ENCODE measurements around the gene GOLGA6C. TPM values are rescaled to one million over a fixed set of nuclear protein-coding genes. Genes with fewer than 3 reads are reported as not detected.
"Not testable (repeated sequence)": the region's sequence is repeated elsewhere in the genome, so short reads cannot be mapped to it uniquely, and the experiment has no call there.

Gene GOLGA6C
- total and polyA plus RNA-seq, 2 donors (not counting 1 experiment from before 2014, with no cell fraction given) = not detected

DNA sequence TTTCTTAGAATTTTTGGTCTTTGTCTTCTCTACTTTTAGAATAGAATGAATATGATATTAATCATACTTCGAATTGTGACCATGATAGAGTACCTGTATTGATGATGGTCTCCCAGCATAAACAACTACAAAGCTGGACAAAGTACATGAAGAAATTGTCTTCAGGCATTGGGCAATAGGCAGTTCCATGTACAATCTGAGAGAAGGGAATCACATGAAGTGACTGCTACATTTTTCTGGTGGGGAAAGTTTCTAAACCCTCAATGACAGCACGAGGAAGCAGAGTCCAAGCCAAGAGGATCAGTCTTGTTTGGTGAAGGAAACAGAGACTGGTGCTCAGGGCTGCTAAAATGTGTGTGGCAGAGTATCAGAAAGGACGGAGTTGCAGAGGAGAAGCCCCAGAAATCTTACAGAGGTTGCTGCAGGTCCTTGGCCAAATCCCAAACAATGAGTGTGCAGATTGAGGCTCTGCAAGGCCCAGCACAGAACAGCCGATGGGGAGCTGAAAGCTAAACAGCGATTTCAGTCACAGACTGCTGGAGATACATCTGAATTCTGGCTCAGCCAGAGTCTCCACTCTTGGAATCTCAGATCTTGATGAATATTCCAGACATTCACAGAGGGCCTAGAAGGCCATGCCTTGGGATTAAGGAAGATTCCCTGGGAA lies 61.2 kb downstream of the GOLGA6C start:
- ATAC-seq (ENCODE audit: low read depth); H3K27ac Mint-ChIP-seq; POLR2A ChIA-PET: not testable (repeated sequence)

More for the DNA sequence above, 61.2 kb downstream of the GOLGA6C start:
- H3K4me1 ChIP-seq (ENCODE audit: control insufficient read depth in 2 of 2, insufficient read depth in 2 of 2, low read length in 2 of 2); H2AFZ ChIP-seq (ENCODE audit: insufficient read depth, low read depth, low read length, poor library complexity, severe bottlenecking); H4K20me1 ChIP-seq (ENCODE audit: control insufficient read depth, insufficient read depth, low read length, poor library complexity, severe bottlenecking); H3K9me3 ChIP-seq (ENCODE audit: control extremely low read depth in 1 of 3, control insufficient read depth in 2 of 3, insufficient read depth in 1 of 3, low read length in 2 of 3); H3K27ac ChIP-seq (ENCODE audit: low read length in 2 of 2); H3K4me2 ChIP-seq (replicated peaks; ENCODE audit: low read depth, low read length, poor library complexity, severe bottlenecking); H3K27me3 ChIP-seq (replicated peaks in 1 of 4; ENCODE audit: control extremely low read depth in 1 of 4, control insufficient read depth in 3 of 4, insufficient read depth in 4 of 4, low read length in 3 of 4); H3K9me3 Mint-ChIP-seq (ENCODE audit: insufficient read depth); H3K4me1 Mint-ChIP-seq; DNase-seq; H3K9ac ChIP-seq (ENCODE audit: low read length); intact Hi-C loops (cut with micrococcal nuclease); H3K36me3 ChIP-seq (replicated peaks in 1 of 2; ENCODE audit: control extremely low read depth in 1 of 2, control insufficient read depth in 1 of 2, extremely low read depth in 1 of 2, insufficient read depth in 2 of 2, low read length in 1 of 2); H3K4me3 Mint-ChIP-seq; CTCF ChIA-PET; H3K79me2 ChIP-seq (ENCODE audit: control insufficient read depth, insufficient read depth, low read length); H3K4me3 ChIP-seq (ENCODE audit: control extremely low read depth in 1 of 5, extremely low read depth in 1 of 5, insufficient read depth in 1 of 5, low read depth in 2 of 5, low read length in 4 of 5): not testable (repeated sequence)
- peaks cover 15% of the 10 kb centered on the region for H3K27me3 Mint-ChIP-seq
- 91% methylated on average over 4 of the region's 5 CpGs for WGBS (ENCODE audit: insufficient coverage)

Small RNA genes lying within 50 kb of the gene (small RNA-seq; reads per million reads assigned to genes)
- gene AC068338.1 (ENCODE audit: insufficient read length, low read depth, low replicate concordance) (not detected), gene RN7SL327P (ENCODE audit: insufficient read length, low read depth, low replicate concordance) (not detected), gene RN7SL489P (ENCODE audit: insufficient read length, low read depth, low replicate concordance) (not detected)

Other genes with a start within 250 kb of the GOLGA6C start
- 14.8 and 15.1 TPM in 2 replicates for gene PPCDC, start 234.7 kb upstream of the GOLGA6C start, total RNA-seq
- 7.9 and 19.7 TPM in 2 replicates for gene PPCDC, start 234.7 kb upstream of the GOLGA6C start, polyA plus RNA-seq
- gene C15orf39, start 56.5 kb upstream of the GOLGA6C start, total RNA-seq = 72.1 and 72.7 TPM in 2 replicates
- gene C15orf39, start 56.5 kb upstream of the GOLGA6C start, polyA plus RNA-seq = 12.4 and 15.1 TPM in 2 replicates
- not detected in 2 replicates for gene GOLGA6D, start 24.5 kb downstream of the GOLGA6C start, total RNA-seq
- gene GOLGA6D, start 24.5 kb downstream of the GOLGA6C start, polyA plus RNA-seq = 0.04 TPM in 1 of 2 replicates, not detected in the other
- gene COMMD4, start 77.7 kb downstream of the GOLGA6C start, total RNA-seq = 54.2 and 63.5 TPM in 2 replicates
- 57.9 and 58.0 TPM in 2 replicates for gene COMMD4, start 77.7 kb downstream of the GOLGA6C start, polyA plus RNA-seq
- 251 and 265 TPM in 2 replicates for gene NEIL1, start 88.7 kb downstream of the GOLGA6C start, total RNA-seq
- 103 and 220 TPM in 2 replicates for gene NEIL1, start 88.7 kb downstream of the GOLGA6C start, polyA plus RNA-seq
- gene MAN2C1, start 110.3 kb downstream of the GOLGA6C start, total RNA-seq = 227 and 229 TPM in 2 replicates
- gene MAN2C1, start 110.3 kb downstream of the GOLGA6C start, polyA plus RNA-seq = 186 and 306 TPM in 2 replicates
- gene SIN3A, start 193.4 kb downstream of the GOLGA6C start, total RNA-seq = 153 and 161 TPM in 2 replicates
- 32.0 and 47.9 TPM in 2 replicates for gene SIN3A, start 193.4 kb downstream of the GOLGA6C start, polyA plus RNA-seq

All from B cell (primary cell).